T47D (cell line): ENCODE measurements around the gene HABP4.
A peak's percentile ranks its signal among the peaks of the same experiment; 100 is the strongest.

ENCODE experiments used
- DNase-seq, 2 experiments: peaks; one replicate each; pipeline versions ENCODE4 v3.0.0 to v3.0.0-alpha.2; 2011 to 2012; ENCODE audit warnings: low read depth in 1 of 2, low spot score in 1 of 2
- JUND ChIP-seq: IDR thresholded peaks from 2 replicates; pipeline ENCODE4 v1.6.1; 2012; ENCODE audit warnings: low read depth
- in situ Hi-C: cut with HindIII; loops from 2 replicates; pipeline ENCODE4 v1.10.0; 2016; ENCODE audit warnings: low sequenced_read_pairs, low pct_unique_long_range_greater_than_20kb

The HABP4 gene

DNA sequence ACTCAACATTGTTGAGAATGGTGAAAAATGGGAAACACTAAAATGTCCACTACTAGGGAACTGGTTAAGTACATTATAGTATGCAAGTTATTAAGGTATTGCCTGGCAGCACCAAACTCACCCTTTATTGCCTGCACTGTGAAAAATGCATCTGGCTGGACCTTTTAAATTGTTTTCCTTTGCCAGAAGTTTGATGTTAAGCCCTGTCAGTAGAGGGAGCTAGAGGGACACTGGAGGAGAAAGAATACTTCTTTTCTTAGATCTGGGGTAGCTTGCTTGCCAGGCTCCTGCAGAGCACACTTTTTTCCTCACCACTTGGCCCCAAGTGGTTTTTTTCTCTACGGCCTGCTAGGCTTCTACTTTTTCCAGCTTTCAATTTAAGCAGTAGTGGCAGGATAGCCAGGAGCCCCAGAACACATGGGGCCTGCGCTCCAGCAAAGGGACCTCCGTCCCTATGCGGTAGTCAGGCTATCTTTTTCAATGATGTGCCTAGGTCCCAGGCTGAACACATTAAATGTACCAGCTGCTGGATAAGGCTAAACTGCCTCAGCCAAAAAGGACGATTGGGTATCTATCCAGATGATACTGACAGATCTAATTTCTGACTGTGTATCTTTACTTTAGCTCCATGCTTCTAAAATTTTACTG is 8.0 kb upstream of the HABP4 start:
- in situ Hi-C loops, result no loop called here
- DNase-seq, result peak in 1 of 2 experiments; percentile 75
- TF ChIP-seq JUND, result no peak

GRCh38 chr9:96442491-96442890 is 7.5 kb upstream of the HABP4 start:
- DNase-seq, result no peak
- TF ChIP-seq JUND, result no peak
- in situ Hi-C loops, result no loop called here

- in situ Hi-C loops, result no loop called here
- TF ChIP-seq JUND, result no peak
- DNase-seq, result no peak
These were observed 2.6 kb upstream of the HABP4 start for GRCh38 chr9:96447406-96447805.

GRCh38 chr9:96448546-96449170 is 1.3 kb upstream of the HABP4 start:
- TF ChIP-seq JUND, result no peak
- no peak for DNase-seq
- in situ Hi-C loops, result no loop called here

DNA sequence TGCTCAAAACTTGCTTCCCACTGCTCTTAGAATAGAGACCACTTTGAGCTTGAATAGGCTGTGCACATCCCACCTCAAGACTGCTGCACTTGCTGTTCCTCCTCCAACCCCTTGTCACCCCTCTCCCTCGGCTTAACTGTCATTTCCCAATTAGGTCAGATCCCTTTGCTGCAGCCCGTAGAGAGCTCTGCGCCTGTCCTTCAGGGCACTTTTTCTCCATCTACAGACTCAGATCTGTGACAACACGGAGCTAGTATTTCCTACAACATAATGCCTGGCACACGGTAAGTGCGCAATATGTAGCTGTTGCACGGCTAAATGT is 485 bp upstream of the HABP4 start:
- TF ChIP-seq JUND, result no peak
- in situ Hi-C loops, result no loop called here
- peak in 1 of 2 experiments; percentile 13 for DNase-seq

- no peak for TF ChIP-seq JUND
- in situ Hi-C loops, result no loop called here
- peak; percentile 44 to 49 for DNase-seq
These were observed 902 bp downstream of the HABP4 start for GRCh38 chr9:96450613-96451528.

DNA sequence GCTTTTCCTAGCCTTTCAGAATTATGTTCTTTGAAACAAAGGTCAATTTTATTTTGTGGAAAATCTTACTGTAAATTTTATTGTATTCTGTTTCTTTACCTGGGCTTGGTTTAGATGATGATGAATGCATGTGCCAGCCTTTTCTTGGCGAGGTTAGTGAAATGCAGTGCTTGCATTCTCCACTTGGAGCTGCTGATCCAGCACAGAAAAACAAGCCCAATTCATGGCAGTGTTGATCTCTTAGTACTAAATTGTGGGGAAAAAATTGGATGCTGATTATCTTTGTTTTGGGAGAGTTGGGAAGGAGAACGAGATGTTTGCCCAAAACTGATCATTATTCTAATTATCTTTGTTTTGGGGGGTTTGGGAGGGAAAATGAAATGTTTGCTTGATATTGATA is 3.7 kb downstream of the HABP4 start:
- in situ Hi-C loops, result no loop called here
- TF ChIP-seq JUND, result no peak
- peak; percentile 49 to 55 for DNase-seq

- in situ Hi-C loops, result no loop called here
- TF ChIP-seq JUND, result no peak
- DNase-seq, result no peak
These were observed 7.3 kb downstream of the HABP4 start for GRCh38 chr9:96457266-96457665.

DNA sequence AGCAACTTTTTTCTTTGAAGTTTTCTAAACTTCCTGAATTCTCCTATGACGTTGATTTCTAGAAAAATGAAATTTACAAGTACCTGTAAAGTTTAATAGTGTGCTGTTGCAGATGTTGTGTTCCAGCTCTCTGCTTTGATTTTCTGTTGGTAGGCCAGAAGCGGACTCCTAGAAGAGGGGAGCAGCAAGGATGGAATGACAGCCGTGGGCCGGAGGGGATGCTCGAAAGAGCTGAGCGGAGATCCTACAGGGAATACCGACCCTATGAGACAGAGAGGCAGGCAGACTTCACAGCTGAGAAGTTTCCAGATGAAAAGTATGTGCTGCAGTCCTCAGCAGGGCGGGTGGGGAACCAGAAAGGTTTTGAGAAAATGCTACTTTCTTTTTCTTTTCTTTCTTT is 8.3 kb downstream of the HABP4 start:
- in situ Hi-C loops, result no loop called here
- no peak for DNase-seq
- no peak for TF ChIP-seq JUND

- in situ Hi-C loops, result no loop called here
- TF ChIP-seq JUND, result no peak
These were observed 9.5 kb downstream of the HABP4 start for GRCh38 chr9:96459268-96460007.

GRCh38 chr9:96460470-96460869 is 10.5 kb downstream of the HABP4 start:
- no peak for DNase-seq
- TF ChIP-seq JUND, result no peak
- in situ Hi-C loops, result no loop called here

More at GRCh38 chr9:96459268-96460007, 9.5 kb downstream of the HABP4 start:
- DNase-seq, result no peak

DNA sequence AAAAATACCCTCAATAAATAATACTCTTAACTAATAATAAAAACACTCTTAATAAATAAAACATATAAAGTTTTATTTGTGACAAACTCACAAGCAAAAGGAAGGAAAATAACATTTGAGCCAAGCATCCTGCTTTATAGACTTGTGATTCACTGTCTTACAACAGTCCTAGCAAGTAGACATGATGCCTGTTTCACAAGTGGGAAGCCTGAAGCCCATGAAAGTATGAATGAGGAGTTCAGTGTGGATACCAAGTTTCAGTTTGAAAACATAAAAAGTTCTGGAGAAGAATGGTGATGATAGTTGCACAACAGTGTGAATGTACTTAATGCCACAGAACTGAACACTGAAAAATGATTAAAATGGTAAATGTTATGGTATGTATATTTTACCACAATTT is 10.9 kb downstream of the HABP4 start:
- DNase-seq, result no peak
- in situ Hi-C loops, result no loop called here
- TF ChIP-seq JUND, result no peak

DNA sequence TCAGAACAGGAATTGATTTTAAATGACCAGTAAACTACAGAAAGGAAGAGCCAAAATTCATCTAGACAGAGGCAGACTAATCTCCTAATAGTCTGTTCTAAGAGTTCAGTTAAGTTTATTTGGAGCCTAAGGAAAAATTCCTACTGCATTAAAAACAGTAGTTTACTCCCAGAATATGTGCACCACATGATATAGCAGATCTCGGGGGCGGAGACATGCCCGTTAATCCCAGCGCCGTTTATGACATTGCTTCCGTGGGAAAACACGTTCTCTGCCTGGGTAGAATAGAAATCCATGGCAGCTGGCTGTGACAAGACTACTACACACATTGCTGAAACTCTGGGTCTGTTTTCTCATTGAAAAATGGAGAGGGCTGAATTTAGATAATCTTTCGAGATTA is 11.4 kb downstream of the HABP4 start:
- in situ Hi-C loops, result no loop called here
- DNase-seq, result no peak
- no peak for TF ChIP-seq JUND
